ENCODE measurements around the gene TCP11L2. TPM values are rescaled to one million over a fixed set of nuclear protein-coding genes. Genes with fewer than 3 reads are reported as not detected.

The TCP11L2 gene
- total and polyA plus RNA-seq, 9 of the 15 experiments (the other 6 are each of a cell fraction or from before 2014, with no cell fraction given) = 0.39 to 4.5 (median 1.3) TPM

DNA sequence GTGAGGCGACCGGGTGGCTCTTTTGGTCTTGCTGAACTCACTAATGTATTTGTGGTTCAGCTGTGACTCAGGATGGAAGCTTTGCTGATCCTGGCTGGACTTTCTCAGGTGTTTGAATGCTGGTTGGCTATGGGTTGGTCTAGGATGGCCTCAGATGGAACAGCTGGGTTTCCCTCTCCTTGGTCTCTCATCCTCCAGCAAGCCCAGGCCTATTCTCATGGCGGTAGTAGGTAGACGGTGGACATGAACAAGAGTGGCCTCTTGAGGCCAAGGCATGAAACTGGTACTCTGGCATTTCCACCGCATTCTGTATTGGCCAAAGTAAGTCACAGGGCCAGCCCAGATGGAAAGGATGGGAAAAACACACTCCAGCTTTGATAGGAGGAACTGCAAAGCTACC lies 43.2 kb downstream of the TCP11L2 start (continued):
- TF ChIP-seq RBBP5 (IDR thresholded peaks at IDR 0.05; ENCODE audit: borderline replicate concordance, insufficient read depth, low read length, poor library complexity, severe bottlenecking) = no peak
- no peak for TF ChIP-seq KLF10 (CRISPR knock-in tag; IDR thresholded peaks at IDR 0.05)
- TF ChIP-seq ZNF644 (tag; IDR thresholded peaks at IDR 0.05; ENCODE audit: low read depth) = no peak
- TF ChIP-seq, protein P1, sequence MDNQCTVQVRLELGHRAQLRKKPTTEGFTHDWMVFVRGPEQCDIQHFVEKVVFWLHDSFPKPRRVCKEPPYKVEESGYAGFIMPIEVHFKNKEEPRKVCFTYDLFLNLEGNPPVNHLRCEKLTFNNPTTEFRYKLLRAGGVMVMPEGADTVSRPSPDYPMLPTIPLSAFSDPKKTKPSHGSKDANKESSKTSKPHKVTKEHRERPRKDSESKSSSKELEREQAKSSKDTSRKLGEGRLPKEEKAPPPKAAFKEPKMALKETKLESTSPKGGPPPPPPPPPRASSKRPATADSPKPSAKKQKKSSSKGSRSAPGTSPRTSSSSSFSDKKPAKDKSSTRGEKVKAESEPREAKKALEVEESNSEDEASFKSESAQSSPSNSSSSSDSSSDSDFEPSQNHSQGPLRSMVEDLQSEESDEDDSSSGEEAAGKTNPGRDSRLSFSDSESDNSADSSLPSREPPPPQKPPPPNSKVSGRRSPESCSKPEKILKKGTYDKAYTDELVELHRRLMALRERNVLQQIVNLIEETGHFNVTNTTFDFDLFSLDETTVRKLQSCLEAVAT (IDR thresholded peaks at IDR 0.05) = no peak
- TF ChIP-seq, protein P2, sequence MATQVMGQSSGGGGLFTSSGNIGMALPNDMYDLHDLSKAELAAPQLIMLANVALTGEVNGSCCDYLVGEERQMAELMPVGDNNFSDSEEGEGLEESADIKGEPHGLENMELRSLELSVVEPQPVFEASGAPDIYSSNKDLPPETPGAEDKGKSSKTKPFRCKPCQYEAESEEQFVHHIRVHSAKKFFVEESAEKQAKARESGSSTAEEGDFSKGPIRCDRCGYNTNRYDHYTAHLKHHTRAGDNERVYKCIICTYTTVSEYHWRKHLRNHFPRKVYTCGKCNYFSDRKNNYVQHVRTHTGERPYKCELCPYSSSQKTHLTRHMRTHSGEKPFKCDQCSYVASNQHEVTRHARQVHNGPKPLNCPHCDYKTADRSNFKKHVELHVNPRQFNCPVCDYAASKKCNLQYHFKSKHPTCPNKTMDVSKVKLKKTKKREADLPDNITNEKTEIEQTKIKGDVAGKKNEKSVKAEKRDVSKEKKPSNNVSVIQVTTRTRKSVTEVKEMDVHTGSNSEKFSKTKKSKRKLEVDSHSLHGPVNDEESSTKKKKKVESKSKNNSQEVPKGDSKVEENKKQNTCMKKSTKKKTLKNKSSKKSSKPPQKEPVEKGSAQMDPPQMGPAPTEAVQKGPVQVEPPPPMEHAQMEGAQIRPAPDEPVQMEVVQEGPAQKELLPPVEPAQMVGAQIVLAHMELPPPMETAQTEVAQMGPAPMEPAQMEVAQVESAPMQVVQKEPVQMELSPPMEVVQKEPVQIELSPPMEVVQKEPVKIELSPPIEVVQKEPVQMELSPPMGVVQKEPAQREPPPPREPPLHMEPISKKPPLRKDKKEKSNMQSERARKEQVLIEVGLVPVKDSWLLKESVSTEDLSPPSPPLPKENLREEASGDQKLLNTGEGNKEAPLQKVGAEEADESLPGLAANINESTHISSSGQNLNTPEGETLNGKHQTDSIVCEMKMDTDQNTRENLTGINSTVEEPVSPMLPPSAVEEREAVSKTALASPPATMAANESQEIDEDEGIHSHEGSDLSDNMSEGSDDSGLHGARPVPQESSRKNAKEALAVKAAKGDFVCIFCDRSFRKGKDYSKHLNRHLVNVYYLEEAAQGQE (IDR thresholded peaks at IDR 0.05; ENCODE audit: borderline replicate concordance) = peak; percentile 37; the same call in 1 of the 2 replicates
- TF ChIP-seq, protein P2 (CRISPR knock-in tag; IDR thresholded peaks at IDR 0.05; ENCODE audit: low read depth) = no peak
- no peak for TF ChIP-seq E2F4 (CRISPR knock-in tag; IDR thresholded peaks at IDR 0.05; ENCODE audit: low read depth)
- TF ChIP-seq NR4A1 (CRISPR knock-in tag; IDR thresholded peaks at IDR 0.05) = no peak
- TF ChIP-seq NR4A1 (tag; IDR thresholded peaks at IDR 0.05) = no peak
- TF ChIP-seq FOXP1 (CRISPR knock-in tag; IDR thresholded peaks at IDR 0.05) = no peak
- no peak for TF ChIP-seq HMG20A (CRISPR knock-in tag; conservative IDR thresholded peaks at IDR 0.05)
- TF ChIP-seq HES1 (IDR thresholded peaks at IDR 0.05; ENCODE audit: low read depth) = no peak
- no peak for TF ChIP-seq SMAD4 (CRISPR knock-in tag; conservative IDR thresholded peaks at IDR 0.05)
- TF ChIP-seq, protein P3, sequence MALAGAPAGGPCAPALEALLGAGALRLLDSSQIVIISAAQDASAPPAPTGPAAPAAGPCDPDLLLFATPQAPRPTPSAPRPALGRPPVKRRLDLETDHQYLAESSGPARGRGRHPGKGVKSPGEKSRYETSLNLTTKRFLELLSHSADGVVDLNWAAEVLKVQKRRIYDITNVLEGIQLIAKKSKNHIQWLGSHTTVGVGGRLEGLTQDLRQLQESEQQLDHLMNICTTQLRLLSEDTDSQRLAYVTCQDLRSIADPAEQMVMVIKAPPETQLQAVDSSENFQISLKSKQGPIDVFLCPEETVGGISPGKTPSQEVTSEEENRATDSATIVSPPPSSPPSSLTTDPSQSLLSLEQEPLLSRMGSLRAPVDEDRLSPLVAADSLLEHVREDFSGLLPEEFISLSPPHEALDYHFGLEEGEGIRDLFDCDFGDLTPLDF (CRISPR knock-in tag; IDR thresholded peaks at IDR 0.05) = no peak
- no peak for TF ChIP-seq SLC30A9 (CRISPR knock-in tag; IDR thresholded peaks at IDR 0.05)
- TF ChIP-seq CC2D1A (IDR thresholded peaks at IDR 0.05) = no peak
- no peak for TF ChIP-seq ZNF133 (CRISPR knock-in tag; IDR thresholded peaks at IDR 0.05)
